Measurements from ENCODE around the gene RGS16.

RGS16 gene

DNA sequence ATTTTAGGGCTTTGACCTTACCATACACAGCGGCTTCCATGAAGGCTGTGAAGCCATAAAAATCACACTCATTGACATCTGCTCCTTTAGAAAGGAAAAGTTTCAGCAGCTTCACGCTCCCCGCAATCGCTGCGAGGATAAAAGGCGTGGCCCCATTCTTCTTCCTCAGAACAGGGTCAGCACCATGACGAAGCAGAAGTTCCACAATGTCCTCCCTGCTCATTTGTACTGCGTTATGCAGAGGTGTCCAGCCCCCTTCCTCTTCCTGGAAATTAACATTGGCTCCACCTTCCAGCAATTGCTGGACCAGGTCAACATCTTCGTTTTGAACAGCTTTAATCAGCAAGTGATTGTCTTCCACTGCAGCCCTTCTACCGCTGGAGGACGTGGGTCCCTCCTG lies 17.8 kb downstream of the RGS16 start:
- TF ChIP-seq CTCF (IDR thresholded peaks at IDR 0.05), result no peak

DNA sequence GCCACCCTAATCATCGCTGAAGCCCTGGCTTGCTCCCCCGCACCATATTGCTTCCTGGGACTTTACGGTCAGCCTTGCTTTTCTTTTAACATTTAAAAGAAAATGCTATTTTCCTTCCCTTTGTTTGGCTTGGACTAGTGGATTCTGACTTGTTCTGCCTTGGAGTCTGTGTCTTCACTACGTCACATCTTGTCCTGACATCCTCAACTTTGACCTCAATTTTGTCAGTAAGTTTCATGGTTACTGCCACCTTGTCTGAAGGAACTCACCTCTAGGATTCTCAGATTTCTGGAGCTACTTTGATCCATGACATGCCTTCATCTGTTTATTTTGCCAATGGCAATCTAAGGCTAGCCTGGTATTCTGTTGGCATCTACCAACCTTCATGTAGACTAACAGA lies 19.4 kb downstream of the RGS16 start:
- TF ChIP-seq CTCF (IDR thresholded peaks at IDR 0.05), result no peak

DNA sequence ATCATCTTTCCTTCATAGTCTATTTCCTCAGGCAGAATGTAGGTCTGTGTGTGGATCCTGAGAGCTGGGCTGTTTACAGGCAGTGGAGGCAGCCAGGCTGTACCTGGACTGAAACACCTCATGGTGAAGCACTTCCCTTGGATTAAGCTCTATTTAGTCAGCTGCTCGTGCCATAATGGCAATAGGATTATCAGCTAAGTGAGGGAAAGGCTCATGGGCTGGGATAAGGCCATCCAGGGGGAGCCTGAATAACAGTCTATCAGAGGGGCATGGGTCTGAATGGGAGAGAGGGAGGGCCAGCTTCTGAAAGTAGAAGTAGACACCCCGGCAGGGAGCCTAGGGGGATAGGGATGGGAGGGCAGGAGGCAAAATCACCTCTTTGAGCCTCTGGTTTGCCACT lies 23.5 kb downstream of the RGS16 start:
- TF ChIP-seq CTCF (IDR thresholded peaks at IDR 0.05), result no peak

- no peak for TF ChIP-seq CTCF (IDR thresholded peaks at IDR 0.05)
Observed at GRCh38 chr1:182575540-182576149, 28.5 kb downstream of the RGS16 start.

- no peak for TF ChIP-seq CTCF (IDR thresholded peaks at IDR 0.05)
Observed at GRCh38 chr1:182574156-182574555, 30.0 kb downstream of the RGS16 start.

GRCh38 chr1:182570611-182570970 lies 33.6 kb downstream of the RGS16 start:
- no peak for TF ChIP-seq CTCF (IDR thresholded peaks at IDR 0.05)

GRCh38 chr1:182569939-182570610 lies 34.1 kb downstream of the RGS16 start:
- TF ChIP-seq CTCF (IDR thresholded peaks at IDR 0.05), result no peak
